HG03575 (cell line): ENCODE results near the gene MAP2K5.

Source experiments
- ATAC-seq: cut with Tn5 transposase; IDR thresholded peaks from one replicate; pipeline ENCODE4 v1.9.1; 2021; ENCODE audit not compliant: unreplicated experiment, insufficient number of reproducible peaks, low FRiP score; ENCODE audit errors: extremely low read depth

Gene MAP2K5

GRCh38 chr15:67696087-67696486, 153.6 kb downstream of the MAP2K5 start:
- no peak for ATAC-seq

- ATAC-seq: no peak
These were observed 157.5 kb downstream of the MAP2K5 start for GRCh38 chr15:67700023-67700422.

GRCh38 chr15:67701669-67702068, 159.2 kb downstream of the MAP2K5 start:
- no peak for ATAC-seq

GRCh38 chr15:67707520-67708283, 165.2 kb downstream of the MAP2K5 start:
- no peak for ATAC-seq

- no peak for ATAC-seq
These were observed 166.0 kb downstream of the MAP2K5 start for GRCh38 chr15:67708500-67708899.

- no peak for ATAC-seq
These were observed 172.7 kb downstream of the MAP2K5 start for GRCh38 chr15:67715170-67715569.

GRCh38 chr15:67716171-67716570, 173.7 kb downstream of the MAP2K5 start:
- no peak for ATAC-seq

GRCh38 chr15:67717776-67718175, 175.3 kb downstream of the MAP2K5 start:
- ATAC-seq: no peak

GRCh38 chr15:67719330-67719959, 176.9 kb downstream of the MAP2K5 start:
- no peak for ATAC-seq

- ATAC-seq: no peak
These were observed 178.2 kb downstream of the MAP2K5 start for GRCh38 chr15:67720556-67721175.

- ATAC-seq: no peak
These were observed 179.7 kb downstream of the MAP2K5 start for GRCh38 chr15:67722030-67722817.

- no peak for ATAC-seq
These were observed 181.0 kb downstream of the MAP2K5 start for GRCh38 chr15:67723294-67724024.

- ATAC-seq: no peak
These were observed 182.3 kb downstream of the MAP2K5 start for GRCh38 chr15:67724691-67725375.

- no peak for ATAC-seq
These were observed 187.6 kb downstream of the MAP2K5 start for GRCh38 chr15:67730135-67730534.

- ATAC-seq: no peak
These were observed 188.7 kb downstream of the MAP2K5 start for GRCh38 chr15:67731112-67731721.

GRCh38 chr15:67732164-67732563, 189.7 kb downstream of the MAP2K5 start:
- ATAC-seq: no peak

GRCh38 chr15:67732671-67733374, 190.3 kb downstream of the MAP2K5 start:
- ATAC-seq: no peak
